HCT116 (cell line): ENCODE measurements around the gene NME9.

Source experiments
- CEBPB ChIP-seq: IDR thresholded peaks from 2 replicates; pipeline ENCODE4 v1.6.1; 2012; ENCODE audit warnings: low read depth
- CTCF ChIP-seq, 3 experiments: fragments of 200-600 bp in 1 of 3; sonication (generic) in 1 of 3; IDR thresholded peaks in 2 of 3; conservative IDR thresholded peaks in 1 of 3; 2 replicates each; pipeline ENCODE4 v1.5.1; 2012 to 2017; ENCODE audit warnings: low read depth in 2 of 3, low read length in 2 of 3, antibody characterized with exemption in 1 of 3, borderline replicate concordance in 1 of 3, control low read depth in 1 of 3, mild to moderate bottlenecking in 1 of 3, mixed read lengths in 1 of 3, mixed run types in 1 of 3, moderate library complexity in 1 of 3; ENCODE audit not compliant: insufficient read depth in 1 of 3
- EZH2 ChIP-seq: fragments of 200-600 bp; sonication (generic); IDR thresholded peaks from 2 replicates; pipeline ENCODE4 v1.6.1; 2017; ENCODE audit warnings: antibody characterized with exemption, mixed run types
- EZH2phosphoT487 ChIP-seq: fragments of 200-600 bp; IDR thresholded peaks from 2 replicates; pipeline ENCODE4 v1.6.1; 2018; ENCODE audit warnings: antibody characterized with exemption, borderline replicate concordance
- JUND ChIP-seq: IDR thresholded peaks from 2 replicates; pipeline ENCODE4 v1.6.1; 2012
- POLR2A ChIP-seq: IDR thresholded peaks from 2 replicates; pipeline ENCODE4 v1.7.0; 2011; ENCODE audit warnings: borderline replicate concordance; ENCODE audit not compliant: insufficient read depth, insufficient read length; ENCODE audit errors: extremely low read depth
- POLR2AphosphoS5 ChIP-seq: IDR thresholded peaks from 2 replicates; pipeline ENCODE4 v1.6.1; 2011; ENCODE audit warnings: mild to moderate bottlenecking, low read depth, low read length, moderate library complexity
- REST ChIP-seq: IDR thresholded peaks from 2 replicates; pipeline ENCODE4 v1.6.1; 2012; ENCODE audit warnings: low read depth
- SP1 ChIP-seq: IDR thresholded peaks from 2 replicates; pipeline ENCODE4 v1.6.1; 2012; ENCODE audit warnings: low read depth
- YY1 ChIP-seq: IDR thresholded peaks from 2 replicates; pipeline ENCODE4 v1.6.1; 2011; ENCODE audit warnings: low read length, low read depth, moderate library complexity, mild to moderate bottlenecking; ENCODE audit not compliant: insufficient replicate concordance; ENCODE audit errors: extremely low read depth
- ZNF274 ChIP-seq: fragments of 200-500 bp; sonication (Bioruptor generic); IDR thresholded peaks from 2 replicates; pipeline ENCODE4 v1.6.1; 2014; ENCODE audit warnings: mild to moderate bottlenecking, low read depth, low read length, inconsistent platforms
- TF ChIP-seq, protein P1 (sequence below): IDR thresholded peaks from 2 replicates; pipeline ENCODE4 v1.6.1; 2012

DNA sequence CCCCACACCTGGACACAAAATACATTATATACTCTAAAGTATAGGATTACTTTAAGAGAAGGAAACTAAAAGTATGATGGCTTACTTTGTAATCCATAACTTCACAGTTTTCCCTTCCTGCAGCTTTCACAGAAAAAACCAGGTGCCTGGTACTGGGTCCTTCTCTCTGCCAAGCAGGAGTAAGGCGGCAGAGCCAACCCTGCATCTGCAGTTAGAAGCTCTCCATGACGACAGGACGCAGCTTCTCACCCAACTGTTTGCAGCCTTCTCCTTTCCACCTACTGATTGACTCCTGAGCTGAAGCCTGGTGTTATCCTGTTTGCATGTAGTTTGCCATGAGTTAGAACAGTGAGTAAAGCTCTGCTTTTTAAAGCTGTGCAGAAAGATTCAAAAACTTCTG lies 25.4 kb upstream of the NME9 start:
- TF ChIP-seq EZH2 (no peak), CTCF (IDR thresholded peaks at IDR 0.05 in 2 of 3, conservative IDR thresholded peaks at IDR 0.05 in 1 of 3; ENCODE audit: borderline replicate concordance in 1 of 3, insufficient read depth in 1 of 3, low read depth in 2 of 3, low read length in 2 of 3) (no peak), ZNF274 (no peak), JUND (no peak), EZH2phosphoT487 (no peak), POLR2A (no peak), SP1 (no peak), YY1 (no peak), REST (no peak), POLR2AphosphoS5 (no peak), CEBPB (no peak)
- TF ChIP-seq, protein P1, sequence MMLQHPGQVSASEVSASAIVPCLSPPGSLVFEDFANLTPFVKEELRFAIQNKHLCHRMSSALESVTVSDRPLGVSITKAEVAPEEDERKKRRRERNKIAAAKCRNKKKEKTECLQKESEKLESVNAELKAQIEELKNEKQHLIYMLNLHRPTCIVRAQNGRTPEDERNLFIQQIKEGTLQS = no peak
